PC-3 (cell line): ENCODE results near the gene ARHGEF28. TPM values are rescaled to one million over a fixed set of nuclear protein-coding genes. Genes with fewer than 3 reads are reported as not detected.
A peak's percentile ranks its signal among the peaks of the same experiment; 100 is the strongest.

Experiments used
- ATAC-seq: fragments of 200-7000 bp; cut with Tn5 transposase; 2 replicates; pipeline ENCODE4 v1.9.1; 2020; ENCODE audit warnings: mild to moderate bottlenecking, moderate library complexity
- BruUV-seq: library from RNA; stranded (reverse); fragments of 400-500 nt; replicated peaks from 2 replicates; lab custom pipeline; 2021; lab: Mats Ljungman, UMichigan
- CTCF ChIA-PET: fragments of 300-600 bp; sonication (Branson Sonifier 250); formaldehyde crosslinking; loops from one replicate; lab custom pipeline; 2022; ENCODE audit warnings: antibody characterized with exemption; lab: Charles Lee
- POLR2A ChIA-PET: fragments of 300-600 bp; sonication (Branson Sonifier 250); formaldehyde crosslinking; loops from one replicate; lab custom pipeline; 2022; ENCODE audit warnings: antibody characterized with exemption; ENCODE audit not compliant: unreplicated experiment; lab: Charles Lee
- DNase-seq: peaks from one replicate; pipeline ENCODE4 v3.0.0-alpha.2; 2015
- H2AFZ ChIP-seq: fragments of 300-600 bp; sonication (generic); 2 replicates; pipeline ENCODE4 v1.6.0; 2016; ENCODE audit warnings: antibody characterized with exemption, low read length
- H3F3A ChIP-seq: fragments of 300-600 bp; sonication (generic); one replicate; pipeline ENCODE4 v1.6.0; 2017; ENCODE audit warnings: antibody characterized with exemption, low read length, control low read depth, mild to moderate bottlenecking; ENCODE audit not compliant: unreplicated experiment
- H3K27ac ChIP-seq: fragments of 300-600 bp; sonication (generic); 2 replicates; pipeline ENCODE4 v1.5.1; 2016; ENCODE audit warnings: mild to moderate bottlenecking, low read length
- H3K27me3 ChIP-seq: fragments of 300-600 bp; sonication (generic); 2 replicates; pipeline ENCODE4 v1.6.1; 2016; ENCODE audit warnings: low read length, mixed read lengths
- H3K36me3 ChIP-seq: fragments of 300-600 bp; sonication (generic); 2 replicates; pipeline ENCODE4 v1.6.1; 2016; ENCODE audit warnings: low read depth, mixed run types, low read length, mixed read lengths
- H3K4me1 ChIP-seq: fragments of 300-600 bp; sonication (generic); 2 replicates; pipeline ENCODE4 v1.5.1; 2016; ENCODE audit warnings: low read length; ENCODE audit not compliant: insufficient read depth
- H3K4me2 ChIP-seq: fragments of 300-600 bp; sonication (generic); 2 replicates; pipeline ENCODE4 v1.6.0; 2016; ENCODE audit warnings: low read length
- H3K4me3 ChIP-seq: fragments of 300-600 bp; sonication (generic); 2 replicates; pipeline ENCODE4 v1.5.1; 2016; ENCODE audit warnings: mild to moderate bottlenecking, low read length, mixed read lengths
- H3K79me2 ChIP-seq: fragments of 300-600 bp; sonication (generic); 2 replicates; pipeline ENCODE4 v1.6.1; 2017; ENCODE audit warnings: low read length, mixed read lengths
- H3K9ac ChIP-seq: fragments of 300-600 bp; sonication (generic); 2 replicates; pipeline ENCODE4 v1.6.0; 2016; ENCODE audit warnings: mild to moderate bottlenecking, low read length
- H3K9me2 ChIP-seq: fragments of 300-600 bp; sonication (generic); replicated peaks from 2 replicates; pipeline ENCODE4 v1.6.1; 2016; ENCODE audit warnings: mixed run types, low read length, mixed read lengths
- H3K9me3 ChIP-seq: fragments of 300-600 bp; sonication (generic); 2 replicates; pipeline ENCODE4 v1.6.1; 2016; ENCODE audit warnings: low read length, mixed read lengths
- H4K20me1 ChIP-seq: fragments of 300-600 bp; sonication (generic); 2 replicates; pipeline ENCODE4 v1.6.1; 2016; ENCODE audit warnings: low read length, mixed read lengths
- EZH2 ChIP-seq: fragments of 300-600 bp; sonication (generic); IDR thresholded peaks from one replicate; pipeline ENCODE4 v1.6.1; 2017; ENCODE audit warnings: antibody characterized with exemption, mild to moderate bottlenecking, low read length; ENCODE audit not compliant: unreplicated experiment
- EZH2phosphoT487 ChIP-seq: fragments of 300-600 bp; sonication (generic); IDR thresholded peaks from 2 replicates; pipeline ENCODE4 v1.6.1; 2018; ENCODE audit warnings: mild to moderate bottlenecking, antibody characterized with exemption, low read length, borderline replicate concordance
- intact Hi-C: fragments of 100-400 bp; cut with micrococcal nuclease; formaldehyde crosslinking; loops from 2 replicates; pipeline ENCODE4 v1.9.0; 2023
- total RNA-seq: library from RNA; depleted of rRNA; stranded (reverse); fragments of >200 nt; gene quantifications from 2 replicates; pipeline ENCODE4 v1.2.3, GENCODE V29; 2014
- TF ChIP-seq, protein P1 (sequence below): fragments of 300-600 bp; sonication (generic); conservative IDR thresholded peaks from 2 replicates; pipeline ENCODE4 v1.5.1; 2017; ENCODE audit warnings: antibody characterized with exemption, low read depth, mild to moderate bottlenecking, low read length

The ARHGEF28 gene
- total RNA-seq, 1 experiment from 2014 or later: 24.2 TPM

DNA sequence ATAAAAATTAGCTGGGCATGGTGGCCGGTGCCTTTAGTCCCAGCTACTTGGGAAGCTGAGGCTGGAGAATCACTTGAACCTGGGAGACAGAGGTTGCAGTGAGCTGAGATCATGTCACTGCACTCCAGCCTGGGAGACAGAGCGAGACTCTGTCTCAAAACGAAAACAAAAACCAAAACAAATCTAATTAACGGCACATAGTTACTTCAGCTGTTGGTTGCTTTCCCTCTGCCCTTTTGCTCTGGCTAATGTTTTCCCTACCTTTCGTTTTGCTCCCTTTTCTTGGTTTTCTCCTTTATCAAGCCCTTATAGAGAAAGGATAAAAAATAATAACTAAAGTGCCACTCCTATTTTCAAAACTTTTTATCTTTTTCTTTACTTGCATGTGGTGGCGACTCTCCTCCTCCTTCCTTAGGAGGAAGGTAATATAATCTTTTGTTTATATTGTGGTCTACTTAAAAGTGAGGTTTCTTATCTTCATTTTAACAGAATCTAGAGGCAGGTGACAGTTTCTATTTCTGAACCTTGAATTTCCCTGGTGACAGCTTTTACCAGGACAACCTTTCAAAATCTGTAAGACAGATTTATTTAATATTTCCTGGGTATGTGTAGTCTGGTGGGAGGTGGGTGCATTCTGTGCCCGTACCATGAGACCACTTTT is 125.4 kb downstream of the ARHGEF28 start:
- H4K20me1 ChIP-seq: no peaks in the 10 kb centered on the region
- ChIA-PET POLR2A (no interaction called here), CTCF (interaction anchor here (0.6 kb wide), 1 partner anchor 109 kb away, joined by 3 read pairs; no protein-coding TSS in a partner anchor)
- no peak overlapping the region for H3K27ac ChIP-seq
- intact Hi-C loops: no loop called here
- DNase-seq (no peak), ATAC-seq (no peak)
- H3K27me3 ChIP-seq: no peaks in the 10 kb centered on the region
- no peak overlapping the region for H3K4me2 ChIP-seq
- no peaks in the 10 kb centered on the region for H3K9me3 ChIP-seq
- H3F3A ChIP-seq: no peaks in the 10 kb centered on the region
- H3K9me2 ChIP-seq: no peaks in the 10 kb centered on the region
- no TSS peak for BruUV-seq
- H3K4me1 ChIP-seq: 0 out of 2 replicates have a peak, but pooled peaks cover under 1% of the 10 kb centered on the region
- no peak overlapping the region for H3K9ac ChIP-seq
- no peaks in the 10 kb centered on the region for H3K36me3 ChIP-seq
- H2AFZ ChIP-seq: no peak overlapping the region
- H3K4me3 ChIP-seq: no peak overlapping the region
- H3K79me2 ChIP-seq: peaks cover 9% of the 10 kb centered on the region; the same call in 1 of the 2 replicates
- TF ChIP-seq, protein P1, sequence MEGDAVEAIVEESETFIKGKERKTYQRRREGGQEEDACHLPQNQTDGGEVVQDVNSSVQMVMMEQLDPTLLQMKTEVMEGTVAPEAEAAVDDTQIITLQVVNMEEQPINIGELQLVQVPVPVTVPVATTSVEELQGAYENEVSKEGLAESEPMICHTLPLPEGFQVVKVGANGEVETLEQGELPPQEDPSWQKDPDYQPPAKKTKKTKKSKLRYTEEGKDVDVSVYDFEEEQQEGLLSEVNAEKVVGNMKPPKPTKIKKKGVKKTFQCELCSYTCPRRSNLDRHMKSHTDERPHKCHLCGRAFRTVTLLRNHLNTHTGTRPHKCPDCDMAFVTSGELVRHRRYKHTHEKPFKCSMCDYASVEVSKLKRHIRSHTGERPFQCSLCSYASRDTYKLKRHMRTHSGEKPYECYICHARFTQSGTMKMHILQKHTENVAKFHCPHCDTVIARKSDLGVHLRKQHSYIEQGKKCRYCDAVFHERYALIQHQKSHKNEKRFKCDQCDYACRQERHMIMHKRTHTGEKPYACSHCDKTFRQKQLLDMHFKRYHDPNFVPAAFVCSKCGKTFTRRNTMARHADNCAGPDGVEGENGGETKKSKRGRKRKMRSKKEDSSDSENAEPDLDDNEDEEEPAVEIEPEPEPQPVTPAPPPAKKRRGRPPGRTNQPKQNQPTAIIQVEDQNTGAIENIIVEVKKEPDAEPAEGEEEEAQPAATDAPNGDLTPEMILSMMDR: no peak
- no peak for TF ChIP-seq EZH2phosphoT487
- TF ChIP-seq EZH2: no peak

DNA sequence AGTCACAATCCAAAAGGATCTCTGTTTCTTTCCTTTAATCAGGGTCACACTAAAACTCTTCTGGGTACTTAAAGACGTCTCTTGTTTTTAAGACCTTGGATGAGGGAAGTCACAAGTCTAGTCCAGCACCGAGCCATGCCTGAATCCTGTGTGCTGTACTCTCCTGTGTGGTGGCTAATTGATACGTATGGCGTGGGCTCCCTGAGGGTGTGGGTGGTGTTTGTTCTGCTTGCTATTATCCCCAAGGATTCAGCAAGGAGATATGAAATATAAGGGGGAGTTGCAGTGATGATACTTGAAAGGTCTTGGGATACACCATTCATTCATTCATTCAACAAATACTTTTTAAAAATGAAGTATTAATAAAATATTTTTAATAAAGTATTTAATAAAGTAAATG is 128.3 kb downstream of the ARHGEF28 start:
- no peak overlapping the region for H3K27ac ChIP-seq
- no peaks in the 10 kb centered on the region for H3K79me2 ChIP-seq
- no peak overlapping the region for H2AFZ ChIP-seq
- no peaks in the 10 kb centered on the region for H3F3A ChIP-seq
- H4K20me1 ChIP-seq: no peaks in the 10 kb centered on the region
- intact Hi-C loops: no loop called here
- ChIA-PET POLR2A (no interaction called here), CTCF (no interaction called here)
- H3K4me3 ChIP-seq: no peak overlapping the region
- TF ChIP-seq EZH2 (no peak), EZH2phosphoT487 (no peak)
- TF ChIP-seq, protein P1: no peak
- H3K27me3 ChIP-seq: no peaks in the 10 kb centered on the region
- H3K9me3 ChIP-seq: no peaks in the 10 kb centered on the region
- ATAC-seq (no peak), DNase-seq (no peak)
- H3K4me1 ChIP-seq: 0 out of 2 replicates have a peak, but pooled peaks cover 3% of the 10 kb centered on the region
- H3K36me3 ChIP-seq: no peaks in the 10 kb centered on the region
- BruUV-seq: no TSS peak
- no peaks in the 10 kb centered on the region for H3K9me2 ChIP-seq
- H3K4me2 ChIP-seq: no peak overlapping the region
- no peak overlapping the region for H3K9ac ChIP-seq

DNA sequence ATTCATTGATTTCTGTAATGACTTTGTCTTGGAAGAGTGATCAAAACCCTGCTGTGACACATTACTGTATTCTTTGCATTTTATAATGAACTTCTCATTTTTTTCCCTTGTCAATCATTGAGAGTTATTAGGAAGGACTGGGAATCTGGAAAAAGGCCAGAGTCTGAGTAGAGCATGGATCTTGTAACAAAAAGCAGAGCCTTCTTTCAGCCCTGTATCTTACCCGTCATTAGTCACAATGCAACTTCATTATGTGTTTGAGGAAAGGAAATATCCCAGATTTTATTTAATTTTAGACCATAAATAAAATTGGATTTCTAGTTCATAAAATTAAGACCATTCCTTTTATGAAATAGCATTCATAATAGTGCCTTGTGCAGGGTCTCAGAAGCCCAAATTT is 131.4 kb downstream of the ARHGEF28 start:
- no peaks in the 10 kb centered on the region for H3K9me3 ChIP-seq
- H3K4me2 ChIP-seq: no peak overlapping the region
- H2AFZ ChIP-seq: no peak overlapping the region
- H3K9me2 ChIP-seq: no peaks in the 10 kb centered on the region
- 0 out of 2 replicates have a peak, but pooled peaks cover 3% of the 10 kb centered on the region for H3K4me1 ChIP-seq
- ChIA-PET CTCF (no interaction called here), POLR2A (interaction anchor here (0.5 kb wide), 1 partner anchor 26 kb away, joined by 6 read pairs; no protein-coding TSS in a partner anchor)
- H3K27me3 ChIP-seq: no peaks in the 10 kb centered on the region
- no peaks in the 10 kb centered on the region for H4K20me1 ChIP-seq
- intact Hi-C loops: no loop called here
- no peaks in the 10 kb centered on the region for H3F3A ChIP-seq
- H3K4me3 ChIP-seq: no peak overlapping the region
- no peaks in the 10 kb centered on the region for H3K79me2 ChIP-seq
- H3K27ac ChIP-seq: no peak overlapping the region
- TF ChIP-seq EZH2: no peak
- TF ChIP-seq, protein P1: no peak
- no peak for TF ChIP-seq EZH2phosphoT487
- no peak for ATAC-seq
- H3K9ac ChIP-seq: no peak overlapping the region
- H3K36me3 ChIP-seq: no peaks in the 10 kb centered on the region
- peak; percentile 14 for DNase-seq
- BruUV-seq: no TSS peak
